Measurements from ENCODE around the gene SNX25.
A peak's percentile ranks its signal among the peaks of the same experiment; 100 is the strongest.
"Not testable (repeated sequence)": the region's sequence is repeated elsewhere in the genome, so short reads cannot be mapped to it uniquely, and the experiment has no call there.

The SNX25 gene

DNA sequence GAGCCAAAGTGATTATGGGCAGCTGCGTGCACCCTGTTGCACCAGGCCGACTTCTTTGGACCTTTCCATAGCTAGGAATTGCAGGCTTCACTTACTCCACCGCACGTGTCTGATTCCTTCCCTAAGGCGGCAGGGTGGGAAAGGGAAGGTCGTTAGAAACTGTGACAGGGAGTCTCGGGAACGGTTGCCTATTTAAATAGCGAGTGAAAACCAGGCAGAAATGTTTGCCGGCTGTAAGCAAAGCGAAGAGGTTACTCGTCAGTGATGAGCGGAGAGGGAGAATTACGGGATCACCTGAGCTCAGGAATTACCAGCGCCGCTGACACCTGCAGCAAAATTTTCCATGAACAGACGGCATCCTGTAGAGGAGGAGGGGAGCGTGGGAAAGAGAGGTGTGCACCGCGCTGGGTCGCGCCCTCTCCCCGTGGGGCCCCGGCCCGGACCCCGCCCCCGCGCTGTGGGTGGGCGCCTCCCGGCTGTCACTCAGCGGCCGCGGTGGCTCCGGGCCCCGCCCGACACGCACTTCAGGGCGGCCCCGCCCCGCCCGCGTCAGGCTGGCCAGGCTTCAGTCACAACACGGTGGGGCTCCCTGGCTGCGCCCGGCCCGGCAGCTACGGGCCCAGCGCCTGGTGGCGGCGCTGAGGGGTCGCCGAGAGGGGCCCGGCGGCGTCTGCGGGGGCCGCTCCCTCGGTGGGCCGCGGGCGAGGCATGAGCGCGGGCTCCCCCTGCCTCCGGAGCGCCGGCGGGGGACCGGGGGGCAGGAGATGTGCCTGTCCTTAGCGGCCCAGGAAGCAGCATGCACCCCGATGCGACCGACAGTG is at the start of gene SNX25:
Gene SNX25, plus strand, starts transcription at position 568 of the 821 bp plus-strand sequence. Its CDS starts 229 bp downstream, at position 797.
- DNase-seq: peak; percentile 79

DNA sequence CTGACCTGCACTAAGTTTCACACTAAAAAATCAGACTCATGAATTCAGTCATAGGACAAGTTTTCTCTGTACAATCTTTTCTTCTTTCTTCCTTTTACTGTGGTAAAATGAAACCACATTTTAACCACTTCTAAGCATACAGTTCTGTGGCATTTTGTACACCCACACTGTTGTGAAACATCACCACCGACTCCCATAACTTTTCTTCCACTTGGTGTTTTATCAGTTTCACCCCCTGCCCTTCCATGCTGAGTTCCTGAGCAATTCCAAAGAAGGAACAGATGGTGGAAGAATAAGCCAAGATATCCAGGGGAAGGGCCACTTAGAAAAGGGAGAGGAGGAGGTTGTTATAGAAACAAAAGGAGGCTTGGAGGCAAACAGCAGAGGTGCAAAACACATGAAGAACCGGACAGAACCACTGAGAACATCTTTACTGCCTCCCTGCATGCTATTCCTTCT is 43.8 kb upstream of the SNX25 start:
- DNase-seq: peak; percentile 39

GRCh38 chr4:185167234-185167633 is 42.2 kb upstream of the SNX25 start:
- DNase-seq: no peak

GRCh38 chr4:185171373-185172071 is 37.9 kb upstream of the SNX25 start:
- no peak for DNase-seq

DNA sequence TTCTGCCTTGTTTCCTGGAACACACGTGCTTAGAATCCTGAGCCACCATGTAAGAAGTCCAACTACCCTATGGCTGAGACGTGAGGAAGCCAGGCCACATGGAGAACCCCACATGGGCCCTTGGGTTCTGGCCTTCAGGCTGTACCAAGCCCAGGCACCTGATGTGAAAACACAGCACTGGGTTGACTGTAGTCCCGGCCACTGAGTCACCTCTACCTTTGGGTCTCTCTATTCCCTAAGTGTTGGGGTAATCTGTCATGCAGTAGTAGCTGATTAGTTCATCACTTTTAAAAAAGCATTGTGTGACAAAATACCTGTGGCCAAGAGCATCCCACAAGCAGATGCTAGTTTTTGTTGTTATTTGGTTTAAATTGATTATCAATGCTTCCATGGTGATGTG is 29.9 kb upstream of the SNX25 start:
- no peak for DNase-seq

GRCh38 chr4:185182239-185182638 is 27.2 kb upstream of the SNX25 start:
- no peak for DNase-seq

DNA sequence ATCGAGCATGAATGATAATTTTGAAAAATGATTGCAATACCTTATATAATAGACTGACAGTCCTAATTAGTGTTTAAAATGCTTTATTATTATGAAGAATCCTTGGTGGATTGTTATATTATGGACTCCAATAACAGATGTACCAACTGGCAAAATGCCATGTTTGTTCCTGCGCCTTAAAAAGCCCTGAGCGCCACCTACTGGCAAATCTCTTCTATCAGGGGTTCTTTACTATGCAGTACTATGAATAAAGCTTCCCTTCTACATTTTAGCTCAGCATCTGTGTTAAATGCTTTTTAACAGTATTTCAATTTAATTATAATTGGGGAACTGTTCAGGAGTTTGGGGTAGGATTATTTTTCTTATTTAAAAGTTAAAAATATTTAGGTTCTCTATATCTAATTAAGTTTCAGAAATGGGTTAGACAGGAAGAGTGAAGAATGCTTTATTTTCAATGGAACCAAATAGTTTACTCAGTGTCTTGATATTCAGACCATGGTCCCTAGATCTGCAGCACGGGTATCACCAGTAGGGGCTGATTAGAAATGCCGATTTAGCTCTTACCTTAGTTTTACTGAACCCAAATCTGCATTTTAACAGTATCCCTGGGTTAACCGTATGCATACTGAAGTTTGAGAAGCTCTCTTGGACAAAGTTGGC is 25.6 kb upstream of the SNX25 start:
- DNase-seq: peak; percentile 96

DNA sequence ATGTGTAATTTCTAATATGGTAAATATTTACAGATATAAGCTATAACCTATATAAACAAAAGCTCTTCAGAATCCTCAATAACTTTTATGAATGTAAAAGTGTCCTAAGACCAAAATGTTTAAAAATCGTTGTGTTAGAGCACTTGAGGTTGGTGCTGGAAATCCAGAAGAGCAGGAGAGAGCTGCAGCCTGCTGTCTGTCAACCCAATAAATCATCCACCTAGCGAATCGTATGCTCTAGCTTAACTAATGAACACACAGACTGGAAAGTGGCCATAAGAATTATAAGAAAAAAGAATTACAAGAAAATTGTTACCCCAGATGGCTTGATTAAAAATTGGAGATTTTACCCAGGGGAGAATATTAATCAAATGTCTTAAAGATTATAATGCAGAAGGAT is 22.6 kb upstream of the SNX25 start:
- no peak for DNase-seq

DNA sequence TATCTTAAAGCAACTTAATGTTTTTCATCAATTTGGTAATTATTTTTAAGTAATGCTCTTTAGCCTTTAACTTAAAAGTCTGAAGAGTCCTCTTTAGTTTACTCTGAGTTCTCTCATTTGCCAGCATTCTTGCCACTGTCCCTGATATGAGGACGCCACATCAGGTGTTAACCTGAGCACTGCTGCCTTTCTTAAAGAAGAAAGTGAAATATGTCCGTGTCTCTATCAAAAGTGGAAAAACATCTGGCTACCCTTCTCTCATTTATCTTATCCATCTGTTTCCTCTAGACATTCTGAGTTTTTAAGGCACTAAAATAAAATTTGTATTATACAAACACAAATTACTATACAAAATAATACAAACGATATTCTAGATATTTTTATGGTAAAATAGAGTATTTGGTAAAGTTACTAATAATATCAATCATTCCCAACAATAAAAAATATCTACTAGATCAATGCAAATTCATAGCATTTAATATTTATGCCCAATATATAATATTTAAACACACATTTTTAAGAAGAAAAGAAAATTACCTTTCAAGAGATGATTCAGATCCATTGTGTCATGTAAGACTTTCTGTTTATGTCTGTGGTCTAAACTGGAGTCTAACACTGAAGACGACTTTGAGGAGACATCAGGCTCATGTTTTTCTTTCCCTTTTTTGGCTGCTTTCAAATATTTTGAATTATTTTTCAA is 19.6 kb upstream of the SNX25 start:
- no peak for DNase-seq

DNA sequence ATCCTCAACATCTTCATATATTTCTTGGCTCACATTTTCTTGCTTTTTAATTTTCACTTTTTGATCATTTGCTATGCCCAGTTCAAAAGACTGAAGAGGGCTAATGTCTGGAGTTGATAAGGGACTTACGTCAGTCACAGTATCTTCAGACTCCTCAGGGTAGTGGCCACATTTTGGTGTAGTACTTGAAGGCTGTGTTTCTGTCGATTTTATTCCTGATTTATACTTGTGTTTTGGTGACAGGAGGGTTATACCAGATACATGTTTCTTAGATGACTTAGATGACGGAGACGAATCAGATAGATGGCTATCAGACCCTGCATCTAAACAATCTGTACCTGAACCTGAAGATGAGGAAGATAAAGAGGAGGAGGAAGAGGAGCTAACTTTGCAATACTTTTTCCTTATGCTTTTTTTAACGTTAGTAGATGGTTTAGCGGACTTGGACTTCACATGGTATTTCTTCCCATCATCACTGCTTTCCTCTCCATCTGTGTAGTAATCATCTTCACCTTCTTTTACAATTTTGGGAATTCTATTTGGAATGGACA is 19.0 kb upstream of the SNX25 start:
- DNase-seq: no peak

DNA sequence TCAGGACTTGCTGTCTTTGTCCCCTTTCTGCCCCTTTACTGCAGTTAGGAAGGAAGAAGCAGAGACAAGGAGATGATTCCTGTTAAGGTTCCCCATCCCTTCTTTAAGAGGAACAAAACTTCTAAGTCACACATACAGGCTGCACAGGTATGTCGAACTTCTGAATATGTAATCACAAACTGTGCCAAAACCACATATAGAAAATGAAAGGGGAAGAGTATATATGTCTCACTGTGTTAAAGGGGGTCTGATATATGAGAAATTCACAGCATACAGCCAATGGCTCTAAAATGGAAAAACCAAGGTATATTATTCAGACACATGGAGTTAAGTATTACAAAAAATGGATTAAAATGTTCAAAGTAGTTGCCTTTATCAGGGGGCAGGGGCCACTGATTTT is 17.3 kb upstream of the SNX25 start:
- DNase-seq: no peak

DNA sequence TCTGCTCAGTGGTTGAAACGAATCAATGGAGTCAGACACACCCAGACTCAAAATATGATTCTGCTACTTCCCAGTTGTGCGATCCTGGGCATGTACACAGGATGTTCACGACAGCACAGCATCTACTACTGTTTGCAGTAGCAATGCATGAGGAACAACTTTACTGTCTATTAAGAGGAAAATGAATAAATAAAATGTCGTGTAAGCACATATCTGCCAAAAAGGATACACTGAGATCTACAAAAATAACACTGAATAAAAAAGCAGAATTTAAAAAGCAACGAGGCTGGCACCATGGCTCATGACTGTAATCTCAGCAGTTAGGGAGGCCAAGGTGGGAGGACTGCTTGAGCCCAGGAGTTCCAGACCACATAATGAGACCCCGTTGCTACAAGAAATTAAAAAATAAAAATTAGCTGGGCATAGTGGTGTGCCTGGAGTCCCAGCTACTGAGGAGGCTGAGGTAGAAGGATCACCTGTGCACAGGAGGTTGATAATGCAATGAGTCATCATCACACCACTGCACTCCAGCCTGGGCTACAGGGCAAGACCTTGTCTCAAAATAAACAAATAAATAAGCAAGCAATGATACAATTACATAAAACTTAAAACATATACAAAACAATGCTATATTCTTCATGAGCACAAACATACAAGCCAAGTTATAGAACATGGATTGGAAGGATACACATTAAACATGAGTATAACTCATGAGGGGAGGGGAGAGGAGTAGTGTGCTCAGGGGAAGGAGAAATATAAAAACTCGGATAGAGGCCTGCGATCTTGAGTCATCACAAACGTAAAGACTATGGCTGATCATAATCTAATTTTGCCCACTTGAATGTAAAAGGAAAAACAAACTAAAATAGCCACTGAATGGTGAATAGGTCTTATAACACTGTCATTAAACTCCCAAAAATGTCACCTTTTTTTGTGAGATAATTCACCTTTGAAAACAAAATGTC is 14.2 kb upstream of the SNX25 start:
- DNase-seq: no peak

DNA sequence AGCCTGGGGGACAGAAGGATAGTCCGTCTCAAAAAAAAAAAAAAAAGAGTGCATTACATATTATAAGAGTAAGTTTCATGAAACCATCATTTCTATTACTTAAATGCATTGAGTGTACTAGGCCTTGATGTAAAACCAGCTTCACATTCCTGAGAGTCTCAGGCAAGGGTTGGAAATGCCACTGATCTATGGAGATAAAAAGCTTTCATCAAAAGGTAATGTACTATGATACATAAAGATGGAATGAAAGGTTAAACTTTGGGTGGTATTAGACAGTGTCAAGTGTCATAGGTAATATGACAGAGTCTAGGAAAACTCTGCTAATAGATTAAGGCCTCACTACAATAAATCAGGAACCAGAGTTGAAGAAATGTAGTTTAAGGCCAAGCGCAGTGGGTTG is 13.0 kb upstream of the SNX25 start:
- DNase-seq: no peak

- DNase-seq: not testable (repeated sequence)
Observed at GRCh38 chr4:185198189-185198588, 11.2 kb upstream of the SNX25 start.

DNA sequence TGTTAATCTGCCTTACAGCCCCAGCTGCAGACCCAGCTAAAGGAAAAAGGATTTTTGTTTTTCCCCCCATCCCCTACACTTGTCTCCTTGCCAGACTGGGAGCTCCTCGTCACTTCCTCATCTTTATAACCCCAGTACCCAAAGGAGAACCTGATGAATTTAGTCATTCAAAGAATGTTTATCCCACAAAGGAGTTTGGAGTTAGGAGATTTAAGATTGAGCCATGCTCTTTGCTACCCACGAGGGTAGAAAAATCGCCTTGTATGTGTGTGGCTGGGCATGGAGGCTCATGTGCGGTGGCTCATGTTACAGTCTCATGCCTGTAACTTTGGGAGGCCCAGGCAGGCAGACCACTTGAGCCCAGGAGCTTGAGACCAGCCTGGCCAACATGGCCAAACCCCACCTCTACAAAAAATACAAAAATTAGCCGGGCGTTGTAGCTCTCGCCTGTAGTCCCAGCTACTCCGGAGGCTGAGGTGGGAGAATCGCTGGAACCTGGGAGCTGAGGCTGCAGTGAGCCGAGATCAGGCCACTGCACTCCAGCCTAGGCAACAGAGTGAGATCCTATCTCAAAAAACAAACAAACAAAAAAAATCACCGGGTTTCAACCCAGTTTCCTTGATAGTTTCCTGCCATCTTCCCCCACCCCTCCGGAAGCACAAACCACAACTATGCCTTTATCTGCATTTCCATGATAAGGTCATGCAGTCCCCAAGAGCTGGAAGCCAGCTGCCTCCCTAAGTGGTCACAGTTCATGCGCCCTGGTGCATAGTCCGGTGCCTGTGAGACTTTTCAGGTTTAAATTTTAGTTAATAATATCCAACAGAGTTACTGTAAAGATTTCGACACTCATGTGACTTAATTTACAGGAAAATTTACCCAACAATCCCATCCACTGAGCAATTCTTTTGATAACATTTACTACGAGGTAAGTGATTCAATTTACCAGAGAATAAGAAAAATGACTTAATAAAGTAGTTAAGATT is 7.1 kb upstream of the SNX25 start:
- DNase-seq: peak; percentile 17

- DNase-seq: no peak
Observed at GRCh38 chr4:185202984-185203485, 6.4 kb upstream of the SNX25 start.

GRCh38 chr4:185203486-185204237 is 5.7 kb upstream of the SNX25 start, which contains the start of gene CFAP97:
Gene CFAP97 (minus strand): TSS chr4:185204000. CDS start chr4:185191196, 12,804 bp downstream.
- peak; percentile 86 for DNase-seq

DNA sequence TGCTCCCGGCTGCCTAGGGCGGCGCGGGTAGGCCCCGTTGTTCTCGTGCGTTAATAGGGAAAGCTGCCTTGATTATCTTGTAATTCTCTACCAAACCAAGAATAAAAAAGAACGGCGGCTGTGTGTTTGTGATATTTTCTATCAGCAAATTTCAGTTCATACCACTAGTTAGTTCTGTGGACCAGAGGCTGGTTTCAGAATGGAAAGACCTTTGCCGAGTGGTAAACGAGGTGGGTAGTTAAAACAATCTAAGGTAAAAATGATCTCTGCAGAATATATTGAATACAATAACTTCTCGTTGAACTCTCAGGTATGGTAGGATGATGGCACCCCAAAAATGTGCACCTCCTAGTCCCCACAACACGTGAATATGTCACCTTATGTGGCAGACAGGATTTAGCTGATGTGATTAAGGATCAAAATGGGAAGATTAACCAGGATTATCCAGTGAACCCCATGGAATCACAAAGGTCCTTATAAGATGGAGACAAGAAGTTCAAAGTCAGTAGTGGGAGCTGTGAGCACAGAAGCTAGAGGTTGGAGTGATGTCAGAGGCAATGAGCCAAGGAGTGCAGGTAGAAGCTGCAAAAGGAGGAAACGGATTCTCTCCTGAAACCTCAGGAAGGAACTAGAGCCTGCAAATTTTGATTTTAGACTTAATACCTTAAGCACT is 5.0 kb upstream of the SNX25 start:
- DNase-seq: no peak

Measured in suppressor macrophage treated with lipopolysaccharide for 4 hours (primary cell).